Central memory CD8-positive, alpha-beta T cell (primary cell): ENCODE measurements around the gene METTL26.

Experiments
- ATAC-seq: fragments of 150-1000 bp; cut with Tn5 transposase; replicated peaks from 2 replicates; pipeline ENCODE4 v1.10.0; 2022; ENCODE audit warnings: mild to moderate bottlenecking, moderate FRiP score, moderate number of reproducible peaks; ENCODE audit not compliant: poor library complexity, severe bottlenecking; ENCODE audit errors: extremely low read depth
- DNase-seq, 2 donors: peaks; one replicate each; pipeline ENCODE4 v3.0.0; 2021; ENCODE audit warnings: low spot score in 2 of 2
- H3K27ac Mint-ChIP-seq: one replicate; pipeline ENCODE4 v1.8.0; 2022; ENCODE audit warnings: low read depth, mild to moderate bottlenecking, moderate library complexity, mixed read lengths
- H3K27me3 Mint-ChIP-seq: one replicate; pipeline ENCODE4 v1.8.0; 2022; ENCODE audit warnings: mixed read lengths
- H3K36me3 Mint-ChIP-seq: one replicate; pipeline ENCODE4 v1.8.0; 2022; ENCODE audit warnings: mild to moderate bottlenecking, moderate library complexity, mixed read lengths; ENCODE audit not compliant: insufficient read depth
- H3K4me1 Mint-ChIP-seq: one replicate; pipeline ENCODE4 v1.8.0; 2022; ENCODE audit warnings: mixed read lengths
- H3K4me3 Mint-ChIP-seq: one replicate; pipeline ENCODE4 v1.8.0; 2022; ENCODE audit warnings: mild to moderate bottlenecking, moderate library complexity, mixed read lengths
- H3K9me3 Mint-ChIP-seq: one replicate; pipeline ENCODE4 v1.8.0; 2022; ENCODE audit warnings: mixed read lengths

The METTL26 gene

DNA sequence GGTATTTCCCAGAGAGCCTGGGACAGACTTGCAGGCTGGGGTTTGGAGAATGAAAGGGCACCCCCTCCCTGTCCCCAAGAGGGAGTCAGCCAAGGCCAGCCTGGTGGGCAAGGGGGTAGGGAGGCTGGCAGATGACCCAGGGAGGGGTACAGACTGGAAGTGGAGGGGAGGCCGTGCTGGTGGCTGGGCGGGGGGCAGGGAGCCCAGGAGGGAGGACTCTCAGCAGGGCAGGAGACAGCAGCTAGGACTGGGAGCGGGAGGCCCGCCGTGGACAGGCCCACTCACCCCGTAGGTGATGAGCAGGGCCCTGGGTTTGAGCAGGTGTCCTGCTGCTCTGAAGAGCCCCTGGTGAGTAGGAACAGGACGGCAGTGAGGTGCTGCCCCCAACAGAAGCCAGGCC lies 1.1 kb downstream of the METTL26 start:
- Mint-ChIP-seq H3K36me3 (peaks cover 20% of the 10 kb centered on the region), H3K9me3 (no peaks in the 10 kb centered on the region), H3K4me1 (peaks cover 8% of the 10 kb centered on the region), H3K27me3 (no peaks in the 10 kb centered on the region), H3K4me3 (peak overlapping the region; percentile 98), H3K27ac (no peak overlapping the region)
- ATAC-seq (no peak), DNase-seq (no peak)

DNA sequence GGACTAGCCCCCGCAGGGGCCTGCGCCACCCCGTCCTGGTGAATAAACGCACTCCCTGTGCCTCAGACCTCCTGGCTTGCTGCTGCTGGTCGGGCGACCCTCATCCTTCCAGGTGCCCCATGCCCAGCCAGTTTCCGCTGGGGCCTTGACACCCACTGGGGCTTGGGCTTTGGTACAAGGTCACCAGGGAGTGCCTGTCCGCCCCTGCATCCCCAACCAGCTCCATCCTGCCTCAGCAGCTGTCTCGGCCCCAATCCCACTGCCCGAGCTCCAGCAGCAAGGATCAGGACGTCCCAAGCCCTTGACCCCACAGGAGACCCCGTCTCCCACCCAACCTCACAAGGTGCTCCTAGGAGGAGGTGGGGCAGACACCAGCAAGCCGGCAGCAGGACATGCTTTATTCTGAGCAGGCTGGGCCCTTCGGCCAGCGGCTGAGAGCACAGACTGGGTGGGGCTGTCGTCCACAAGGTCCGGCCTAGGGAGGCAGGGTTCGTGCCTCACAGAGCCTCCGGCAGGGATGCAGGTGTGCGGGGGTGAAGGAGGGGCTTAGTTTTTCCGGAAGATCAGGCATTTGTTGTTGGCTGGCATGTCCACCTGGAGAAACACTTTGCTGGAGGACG lies 1.9 kb downstream of the METTL26 start:
- no peaks in the 10 kb centered on the region for H3K9me3 Mint-ChIP-seq
- peaks cover 20% of the 10 kb centered on the region for H3K36me3 Mint-ChIP-seq
- peak overlapping the region; percentile 98 for H3K4me3 Mint-ChIP-seq
- H3K27me3 Mint-ChIP-seq: no peaks in the 10 kb centered on the region
- H3K27ac Mint-ChIP-seq: no peak overlapping the region
- peaks cover 8% of the 10 kb centered on the region for H3K4me1 Mint-ChIP-seq
- ATAC-seq: no peak
- DNase-seq: no peak

DNA sequence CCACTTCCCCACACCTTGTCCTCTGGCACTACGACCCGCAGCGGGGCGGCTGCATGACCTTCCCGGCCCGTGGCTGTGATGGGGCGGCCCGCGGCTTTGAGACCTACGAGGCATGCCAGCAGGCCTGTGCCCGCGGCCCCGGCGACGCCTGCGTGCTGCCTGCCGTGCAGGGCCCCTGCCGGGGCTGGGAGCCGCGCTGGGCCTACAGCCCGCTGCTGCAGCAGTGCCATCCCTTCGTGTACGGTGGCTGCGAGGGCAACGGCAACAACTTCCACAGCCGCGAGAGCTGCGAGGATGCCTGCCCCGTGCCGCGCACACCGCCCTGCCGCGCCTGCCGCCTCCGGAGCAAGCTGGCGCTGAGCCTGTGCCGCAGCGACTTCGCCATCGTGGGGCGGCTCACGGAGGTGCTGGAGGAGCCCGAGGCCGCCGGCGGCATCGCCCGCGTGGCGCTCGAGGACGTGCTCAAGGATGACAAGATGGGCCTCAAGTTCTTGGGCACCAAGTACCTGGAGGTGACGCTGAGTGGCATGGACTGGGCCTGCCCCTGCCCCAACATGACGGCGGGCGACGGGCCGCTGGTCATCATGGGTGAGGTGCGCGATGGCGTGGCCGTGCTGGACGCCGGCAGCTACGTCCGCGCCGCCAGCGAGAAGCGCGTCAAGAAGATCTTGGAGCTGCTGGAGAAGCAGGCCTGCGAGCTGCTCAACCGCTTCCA lies 2.6 kb downstream of the METTL26 start:
- DNase-seq: no peak
- H3K4me3 Mint-ChIP-seq: no peak overlapping the region
- H3K9me3 Mint-ChIP-seq: no peaks in the 10 kb centered on the region
- no peak overlapping the region for H3K27ac Mint-ChIP-seq
- ATAC-seq: no peak
- no peaks in the 10 kb centered on the region for H3K27me3 Mint-ChIP-seq
- H3K36me3 Mint-ChIP-seq: peaks cover 24% of the 10 kb centered on the region
- H3K4me1 Mint-ChIP-seq: peaks cover 8% of the 10 kb centered on the region

DNA sequence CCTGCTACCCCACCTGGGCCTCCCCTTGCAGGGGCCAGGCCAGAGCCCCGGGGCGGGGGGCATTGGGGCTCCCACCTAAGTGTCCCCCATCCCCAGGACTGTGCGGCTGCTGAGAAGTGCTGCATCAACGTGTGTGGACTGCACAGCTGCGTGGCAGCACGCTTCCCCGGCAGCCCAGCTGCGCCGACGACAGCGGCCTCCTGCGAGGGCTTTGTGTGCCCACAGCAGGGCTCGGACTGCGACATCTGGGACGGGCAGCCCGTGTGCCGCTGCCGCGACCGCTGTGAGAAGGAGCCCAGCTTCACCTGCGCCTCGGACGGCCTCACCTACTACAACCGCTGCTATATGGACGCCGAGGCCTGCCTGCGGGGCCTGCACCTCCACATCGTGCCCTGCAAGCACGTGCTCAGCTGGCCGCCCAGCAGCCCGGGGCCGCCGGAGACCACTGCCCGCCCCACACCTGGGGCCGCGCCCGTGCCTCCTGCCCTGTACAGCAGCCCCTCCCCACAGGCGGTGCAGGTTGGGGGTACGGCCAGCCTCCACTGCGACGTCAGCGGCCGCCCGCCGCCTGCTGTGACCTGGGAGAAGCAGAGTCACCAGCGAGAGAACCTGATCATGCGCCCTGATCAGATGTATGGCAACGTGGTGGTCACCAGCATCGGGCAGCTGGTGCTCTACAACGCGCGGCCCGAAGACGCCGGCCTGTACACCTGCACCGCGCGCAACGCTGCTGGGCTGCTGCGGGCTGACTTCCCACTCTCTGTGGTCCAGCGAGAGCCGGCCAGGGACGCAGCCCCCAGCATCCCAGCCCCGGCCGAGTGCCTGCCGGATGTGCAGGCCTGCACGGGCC lies 3.4 kb downstream of the METTL26 start:
- no peak overlapping the region for H3K27ac Mint-ChIP-seq
- ATAC-seq: no peak
- H3K4me1 Mint-ChIP-seq: peaks cover 8% of the 10 kb centered on the region
- no peaks in the 10 kb centered on the region for H3K27me3 Mint-ChIP-seq
- no peak overlapping the region for H3K4me3 Mint-ChIP-seq
- H3K9me3 Mint-ChIP-seq: no peaks in the 10 kb centered on the region
- H3K36me3 Mint-ChIP-seq: peaks cover 25% of the 10 kb centered on the region
- no peak for DNase-seq

DNA sequence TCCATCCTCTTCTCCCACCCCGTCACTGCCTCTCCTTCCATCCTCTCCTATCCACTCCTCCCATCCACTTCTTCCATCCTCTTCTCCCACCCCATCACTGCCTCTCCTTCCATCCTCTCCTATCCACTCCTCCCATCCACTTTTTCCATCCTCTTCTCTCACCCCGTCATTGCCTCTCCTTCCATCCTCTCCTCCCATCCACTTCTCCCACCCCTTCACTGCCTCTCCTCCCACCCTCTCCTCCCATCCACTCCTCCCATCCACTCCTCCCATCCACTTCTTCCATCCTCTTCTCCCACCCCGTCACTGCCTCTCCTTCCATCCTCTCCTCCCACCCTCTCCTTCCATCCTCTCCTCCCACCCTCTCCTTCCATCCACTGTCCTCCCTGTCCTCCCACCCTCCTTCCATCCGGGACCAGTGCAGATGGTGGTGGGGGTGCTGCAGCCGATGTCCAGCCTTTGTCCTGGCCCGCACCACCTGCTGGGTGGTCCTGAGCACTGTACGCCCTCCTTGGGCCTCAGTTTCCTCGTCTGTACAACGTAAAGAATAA lies 4.2 kb downstream of the METTL26 start:
- peaks cover 7% of the 10 kb centered on the region for H3K4me1 Mint-ChIP-seq
- ATAC-seq (no peak), DNase-seq (no peak)
- H3K9me3 Mint-ChIP-seq: no peaks in the 10 kb centered on the region
- H3K36me3 Mint-ChIP-seq: peaks cover 19% of the 10 kb centered on the region
- H3K4me3 Mint-ChIP-seq: no peak overlapping the region
- no peak overlapping the region for H3K27ac Mint-ChIP-seq
- H3K27me3 Mint-ChIP-seq: no peaks in the 10 kb centered on the region

DNA sequence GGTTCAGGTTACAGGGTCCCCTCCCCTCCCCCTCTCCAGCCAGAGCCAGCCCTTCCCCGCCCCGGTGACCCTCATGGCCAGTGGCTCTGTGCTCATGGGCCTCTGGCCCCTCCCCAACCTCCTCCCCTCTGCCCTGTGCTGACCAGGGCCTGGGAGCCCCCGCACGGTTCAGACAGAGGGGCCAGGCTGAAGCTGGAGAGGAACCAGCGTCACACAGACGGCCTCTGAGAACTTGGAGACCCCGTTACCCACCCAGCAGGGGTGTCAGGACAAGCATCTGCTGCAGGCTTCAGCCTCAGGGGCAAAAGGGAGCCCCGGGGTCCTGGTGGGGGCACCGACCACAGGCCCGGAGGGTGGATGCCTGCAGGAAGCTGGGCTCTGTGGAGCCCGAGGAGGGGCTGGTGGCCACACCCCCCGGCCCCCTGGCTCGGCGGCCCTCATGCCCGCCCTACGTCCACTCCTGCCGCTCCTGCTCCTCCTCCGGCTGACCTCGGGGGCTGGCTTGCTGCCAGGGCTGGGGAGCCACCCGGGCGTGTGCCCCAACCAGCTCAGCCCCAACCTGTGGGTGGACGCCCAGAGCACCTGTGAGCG lies 5.2 kb downstream of the METTL26 start, which contains the start of gene WFIKKN1:
Gene WFIKKN1 (plus strand): TSS at position 171 of the 591 bp plus-strand sequence. CDS start 269 bp downstream, at position 440.
- peaks cover 13% of the 10 kb centered on the region for H3K36me3 Mint-ChIP-seq
- H3K27me3 Mint-ChIP-seq: no peaks in the 10 kb centered on the region
- no peak for ATAC-seq
- DNase-seq: no peak
- H3K9me3 Mint-ChIP-seq: no peaks in the 10 kb centered on the region
- H3K4me1 Mint-ChIP-seq: no peaks in the 10 kb centered on the region
- H3K4me3 Mint-ChIP-seq: no peak within 1 kb of the TSS
- H3K27ac Mint-ChIP-seq: no peak within 1 kb of the TSS

DNA sequence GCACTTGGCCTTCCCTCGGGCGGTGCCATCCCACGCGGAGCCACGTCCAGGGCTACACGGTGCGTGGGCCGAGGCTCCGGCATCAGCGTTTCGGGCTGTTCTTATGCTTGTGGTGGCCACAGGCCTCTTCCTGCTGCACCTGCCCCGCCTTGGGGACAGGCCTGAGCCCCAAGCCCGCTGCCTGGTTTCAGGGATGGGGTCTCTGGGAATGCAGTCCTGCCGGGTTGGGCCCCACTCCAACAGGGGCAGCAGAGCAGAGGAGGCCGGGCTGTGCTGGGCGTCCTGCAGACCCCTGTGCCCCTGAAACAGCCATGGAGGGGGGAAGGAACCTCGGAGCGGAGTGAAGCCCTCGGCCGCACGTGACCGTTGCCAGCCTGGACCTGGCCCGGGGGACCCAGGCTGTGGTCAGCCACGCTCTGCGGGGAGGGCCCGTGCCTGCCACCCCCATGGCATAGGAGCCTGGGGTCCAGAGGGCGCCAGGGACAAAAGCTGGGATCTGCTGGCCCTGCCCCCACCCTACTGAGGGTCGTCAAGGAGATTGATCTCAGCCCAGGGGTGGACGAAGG lies 5.8 kb downstream of the METTL26 start:
- H3K27ac Mint-ChIP-seq: no peak overlapping the region
- no peaks in the 10 kb centered on the region for H3K27me3 Mint-ChIP-seq
- no peaks in the 10 kb centered on the region for H3K9me3 Mint-ChIP-seq
- no peak overlapping the region for H3K4me3 Mint-ChIP-seq
- DNase-seq (no peak), ATAC-seq (no peak)
- peaks cover 13% of the 10 kb centered on the region for H3K36me3 Mint-ChIP-seq
- H3K4me1 Mint-ChIP-seq: no peaks in the 10 kb centered on the region

DNA sequence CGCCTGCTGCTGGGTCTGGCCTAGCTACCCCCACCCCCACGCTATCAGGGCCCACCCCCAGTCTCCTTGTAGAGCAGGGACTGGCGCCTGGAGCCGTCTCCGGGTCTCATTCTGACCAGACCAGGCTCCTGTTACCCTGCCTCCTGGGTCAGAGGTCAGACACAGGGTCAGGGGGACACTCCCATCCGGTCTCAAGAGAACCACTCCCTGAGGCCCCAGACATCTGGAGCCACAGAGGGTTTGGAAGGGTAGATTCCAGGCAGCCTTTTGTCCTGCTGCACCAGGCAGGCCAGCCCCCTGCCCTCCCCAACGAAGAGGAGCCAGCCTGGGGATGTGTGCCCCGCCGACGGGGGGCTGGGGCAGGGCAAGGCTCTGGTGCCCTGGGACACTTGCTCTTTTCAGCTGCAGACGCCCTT lies 6.3 kb downstream of the METTL26 start:
- Mint-ChIP-seq H3K4me1 (no peaks in the 10 kb centered on the region), H3K36me3 (peaks cover 13% of the 10 kb centered on the region), H3K27me3 (no peaks in the 10 kb centered on the region), H3K4me3 (no peak overlapping the region), H3K27ac (no peak overlapping the region), H3K9me3 (no peaks in the 10 kb centered on the region)
- ATAC-seq (no peak), DNase-seq (no peak)

DNA sequence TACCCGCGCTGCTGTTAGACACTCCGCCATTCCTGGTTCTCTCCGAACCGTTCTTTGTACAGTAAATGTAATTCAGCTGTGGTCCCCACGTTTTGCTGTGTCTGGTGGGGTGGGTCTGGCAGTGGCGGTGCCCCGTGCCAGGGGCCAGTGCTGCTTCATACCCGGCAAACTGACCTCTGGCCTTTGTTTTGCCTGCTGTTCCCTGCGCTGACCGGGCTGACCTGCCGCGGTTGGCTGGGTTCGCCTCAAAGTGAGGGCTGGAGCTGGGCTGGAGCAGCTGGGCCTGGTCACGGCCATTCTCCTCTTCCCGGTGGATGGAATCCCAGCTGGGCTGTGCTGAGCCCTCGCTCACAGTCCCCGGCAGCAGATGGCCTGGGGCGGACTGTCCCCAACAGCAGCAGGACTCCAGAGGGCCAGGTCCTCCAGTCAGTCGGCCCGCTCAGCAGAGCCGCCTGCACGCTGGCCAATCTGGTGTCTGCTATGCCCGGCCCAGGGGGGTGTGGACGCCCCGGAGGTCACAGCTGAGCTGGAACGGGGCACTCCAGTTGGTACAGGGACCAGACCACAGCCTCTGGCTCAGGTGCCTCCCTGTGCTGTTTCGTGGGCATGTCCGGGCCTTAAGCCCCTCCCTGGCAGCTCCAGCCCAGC lies 6.8 kb downstream of the METTL26 start:
- no peaks in the 10 kb centered on the region for H3K9me3 Mint-ChIP-seq
- ATAC-seq: no peak
- no peaks in the 10 kb centered on the region for H3K4me1 Mint-ChIP-seq

DNA sequence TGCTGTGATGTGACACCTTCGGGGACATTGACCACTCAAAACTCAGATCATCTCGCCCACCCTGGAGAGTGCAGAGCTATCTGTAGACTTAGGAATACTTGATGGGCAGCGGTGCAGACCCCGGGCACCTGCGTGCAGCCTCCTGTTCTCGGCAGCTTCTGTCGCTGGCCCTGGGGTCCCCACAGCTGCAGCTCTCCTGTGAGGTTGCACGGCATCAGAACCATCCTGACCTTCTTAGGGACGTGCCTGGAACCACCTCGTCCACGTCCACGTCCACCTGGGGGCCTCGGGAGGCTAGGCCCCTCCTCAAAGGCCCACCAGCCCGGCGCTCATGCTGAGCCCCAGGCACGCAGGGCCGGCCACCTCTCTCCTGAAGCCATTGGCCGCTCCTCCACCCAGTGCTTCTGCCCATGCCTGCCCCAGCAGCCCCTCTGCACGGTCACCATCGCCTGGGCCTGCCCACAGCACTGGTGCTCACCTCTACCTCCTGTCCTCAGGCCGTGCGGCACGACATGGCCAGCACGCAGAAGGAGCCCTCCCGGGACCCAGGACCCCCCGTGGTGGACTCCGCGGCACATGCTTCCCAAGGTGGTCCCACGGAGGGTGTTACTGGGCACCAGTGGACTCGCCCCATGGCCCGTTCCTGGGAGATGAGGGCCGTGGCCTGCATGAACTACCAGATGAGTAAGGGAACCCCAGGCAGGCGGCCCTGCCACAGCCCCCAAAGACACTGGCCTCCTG lies 7.6 kb downstream of the METTL26 start:
- no peaks in the 10 kb centered on the region for H3K9me3 Mint-ChIP-seq
- H3K4me3 Mint-ChIP-seq: no peak overlapping the region
- H3K27me3 Mint-ChIP-seq: no peaks in the 10 kb centered on the region
- DNase-seq: no peak
- no peak for ATAC-seq
- peaks cover 9% of the 10 kb centered on the region for H3K36me3 Mint-ChIP-seq
- no peaks in the 10 kb centered on the region for H3K4me1 Mint-ChIP-seq
- H3K27ac Mint-ChIP-seq: no peak overlapping the region

More for the DNA sequence above, 6.8 kb downstream of the METTL26 start:
- DNase-seq: no peak
- H3K27me3 Mint-ChIP-seq: no peaks in the 10 kb centered on the region
- H3K36me3 Mint-ChIP-seq: peaks cover 13% of the 10 kb centered on the region
- H3K27ac Mint-ChIP-seq: no peak overlapping the region
- no peak overlapping the region for H3K4me3 Mint-ChIP-seq

DNA sequence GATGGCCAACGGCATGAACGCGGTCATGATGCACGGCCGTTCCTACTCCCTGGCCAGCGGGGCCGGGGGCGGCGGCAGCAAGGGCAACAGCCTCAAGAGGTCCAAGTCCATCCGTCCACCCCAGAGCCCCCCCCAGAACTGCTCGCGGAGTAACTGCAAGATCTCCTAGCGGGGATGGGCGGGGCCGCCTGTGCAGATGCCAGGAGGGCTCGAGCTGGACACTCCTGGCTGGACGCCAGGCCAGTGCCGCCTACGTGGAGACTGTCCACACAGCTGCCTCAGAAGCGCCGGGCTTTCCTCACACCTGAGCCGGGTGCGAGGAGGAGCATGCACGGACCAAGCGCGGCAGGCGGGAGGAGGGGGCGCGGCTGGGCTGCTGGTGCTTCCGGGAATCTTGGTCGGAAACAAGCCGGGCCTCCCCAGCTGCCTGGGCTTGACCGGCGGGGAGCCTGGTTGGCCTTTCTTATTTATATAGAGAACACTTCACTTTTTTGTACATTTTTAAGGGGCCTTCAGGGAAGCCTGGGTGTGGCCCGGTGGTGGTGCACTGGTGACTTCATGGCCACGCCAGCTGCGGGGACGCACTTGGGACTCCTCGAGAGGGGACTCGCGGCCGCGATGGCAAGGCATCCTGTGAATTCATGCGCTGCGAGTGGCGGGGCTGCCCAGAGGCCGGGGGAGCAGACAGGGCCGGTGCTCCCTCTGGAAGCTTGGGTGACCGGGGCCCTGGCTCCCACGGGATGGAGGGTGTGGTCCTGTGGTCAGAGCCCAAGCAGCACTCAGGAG lies 8.5 kb downstream of the METTL26 start:
- Mint-ChIP-seq H3K27ac (no peak overlapping the region), H3K9me3 (no peaks in the 10 kb centered on the region), H3K36me3 (peaks cover 9% of the 10 kb centered on the region), H3K4me3 (no peak overlapping the region), H3K27me3 (no peaks in the 10 kb centered on the region), H3K4me1 (no peaks in the 10 kb centered on the region)
- ATAC-seq (no peak), DNase-seq (no peak)
